Endothelial cell of umbilical vein (primary cell): ENCODE measurements around the gene RECQL. TPM values are rescaled to one million over a fixed set of nuclear protein-coding genes. Genes with fewer than 3 reads are reported as not detected.

Experiments used
- BruUV-seq: library from RNA; stranded (reverse); fragments of 400-500 nt; replicated peaks from 2 replicates; lab custom pipeline; 2021; lab: Mats Ljungman, UMichigan
- CTCF ChIA-PET: fragments of 300-600, 350-600 bp; sonication (Branson Sonifier 250); formaldehyde crosslinking; loops from one replicate; lab custom pipeline; 2021; ENCODE audit warnings: antibody characterized with exemption, inconsistent platforms; lab: Charles Lee
- POLR2A ChIA-PET: fragments of 300-600, 350-600 bp; sonication (Branson Sonifier 250); formaldehyde crosslinking; loops from one replicate; lab custom pipeline; 2021; ENCODE audit warnings: antibody characterized with exemption, inconsistent platforms; lab: Charles Lee
- DNase-seq: peaks from one replicate; pipeline ENCODE4 v3.0.0-alpha.2; 2011; ENCODE audit warnings: low read depth, low spot score
- FAIRE-seq: peaks from 2 replicates; lab custom pipeline; 2011; peaks lifted over from hg19 to GRCh38; lab: Jason Lieb, UNC
- H2AFZ ChIP-seq: 2 replicates; pipeline ENCODE4 v1.6.0; 2012; ENCODE audit warnings: low read depth, low read length, control low read depth, inconsistent platforms
- H3K27ac ChIP-seq: 2 replicates; pipeline ENCODE4 v1.5.1; 2011; ENCODE audit warnings: low read depth, mild to moderate bottlenecking, control low read depth, low read length, moderate library complexity; ENCODE audit not compliant: insufficient read depth
- H3K27me3 ChIP-seq, 2 experiments: 2 replicates each; pipeline versions ENCODE4 v1.6.0 to v1.6.1; 2011; ENCODE audit warnings: low read length in 2 of 2, mixed read lengths in 1 of 2; ENCODE audit not compliant: control insufficient read depth in 2 of 2, insufficient read depth in 2 of 2
- H3K36me3 ChIP-seq, 2 experiments: 2 replicates in 1 of 2; 3 replicates in 1 of 2; pipeline ENCODE4 v1.5.1; 2011; ENCODE audit warnings: low read length in 2 of 2, mild to moderate bottlenecking in 1 of 2, moderate library complexity in 1 of 2; ENCODE audit not compliant: control insufficient read depth in 2 of 2, insufficient read depth in 2 of 2; ENCODE audit errors: extremely low read depth in 1 of 2
- H3K4me1 ChIP-seq: 3 replicates; pipeline ENCODE4 v1.5.1; 2011; ENCODE audit warnings: mild to moderate bottlenecking, low read length; ENCODE audit not compliant: control insufficient read depth, insufficient read depth; ENCODE audit errors: extremely low read depth
- H3K4me2 ChIP-seq: 2 replicates; pipeline ENCODE4 v1.6.1; 2011; ENCODE audit warnings: low read length, control low read depth, mixed read lengths; ENCODE audit not compliant: insufficient read depth
- H3K4me3 ChIP-seq, 3 experiments: fragments of 200-600 bp in 1 of 3; sonication (generic), shearing (Covaris generic) in 1 of 3; replicated peaks in 1 of 3; 2 replicates each; pipeline ENCODE4 v1.5.1; 2011 to 2016; ENCODE audit warnings: control low read depth in 3 of 3, low read length in 3 of 3, mild to moderate bottlenecking in 2 of 3, inconsistent platforms in 1 of 3, low read depth in 1 of 3, moderate library complexity in 1 of 3; ENCODE audit not compliant: insufficient read depth in 1 of 3
- H3K79me2 ChIP-seq: 2 replicates; pipeline ENCODE4 v1.6.0; 2012; ENCODE audit warnings: low read length, inconsistent platforms; ENCODE audit not compliant: control insufficient read depth, insufficient read depth
- H3K9ac ChIP-seq: replicated peaks from 2 replicates; pipeline ENCODE3; 2011; ENCODE audit warnings: low read length, control low read depth; ENCODE audit not compliant: insufficient read depth; ENCODE audit errors: extremely low read depth
- H3K9me1 ChIP-seq: replicated peaks from 3 replicates; pipeline ENCODE4 v1.6.0; 2011; ENCODE audit warnings: mild to moderate bottlenecking, low read length; ENCODE audit not compliant: control insufficient read depth, insufficient read depth; ENCODE audit errors: extremely low read depth
- H3K9me3 ChIP-seq: replicated peaks from 2 replicates; pipeline ENCODE4 v1.5.1; 2012; ENCODE audit warnings: low read length, inconsistent platforms; ENCODE audit not compliant: control insufficient read depth, insufficient read depth
- H4K20me1 ChIP-seq: replicated peaks from 2 replicates; pipeline ENCODE3; 2011; ENCODE audit warnings: mild to moderate bottlenecking, low read length; ENCODE audit not compliant: control insufficient read depth, insufficient read depth; ENCODE audit errors: extremely low read depth
- CTCF ChIP-seq, 2 donors: IDR thresholded peaks; 1 replicate in 1 of 2; 2 replicates in 1 of 2; pipeline ENCODE4 v1.5.1; 2011; ENCODE audit warnings: low read length in 2 of 2, mild to moderate bottlenecking in 2 of 2, moderate library complexity in 2 of 2, control low read depth in 1 of 2, inconsistent platforms in 1 of 2, low read depth in 1 of 2; ENCODE audit not compliant: insufficient read depth in 1 of 2; ENCODE audit errors: extremely low read depth in 1 of 2
- EZH2 ChIP-seq: IDR thresholded peaks from 2 replicates; pipeline ENCODE4 v1.6.1; 2012; ENCODE audit warnings: borderline replicate concordance, low read depth, mild to moderate bottlenecking, moderate library complexity, low read length, inconsistent platforms; ENCODE audit not compliant: severe bottlenecking
- FOS ChIP-seq: IDR thresholded peaks from 2 replicates; pipeline ENCODE4 v1.6.1; 2011; ENCODE audit warnings: mild to moderate bottlenecking, low read length, moderate library complexity, borderline replicate concordance; ENCODE audit not compliant: insufficient read depth
- GATA2 ChIP-seq: IDR thresholded peaks from 2 replicates; pipeline ENCODE4 v1.7.0; 2011; ENCODE audit warnings: low read depth, mild to moderate bottlenecking, moderate library complexity, mixed read lengths, low read length; ENCODE audit not compliant: insufficient read length, insufficient read depth
- JUN ChIP-seq: IDR thresholded peaks from 2 replicates; pipeline ENCODE4 v1.6.1; 2011; ENCODE audit warnings: borderline replicate concordance, low read depth; ENCODE audit not compliant: insufficient read length, insufficient read depth
- MAX ChIP-seq: IDR thresholded peaks from 2 replicates; pipeline ENCODE4 v1.6.1; 2011; ENCODE audit not compliant: insufficient read depth, insufficient read length
- MYC ChIP-seq: IDR thresholded peaks from one replicate; pipeline ENCODE4 v1.6.1; 2011; ENCODE audit warnings: mild to moderate bottlenecking, low read depth, low read length
- POLR2A ChIP-seq: IDR thresholded peaks from 2 replicates; pipeline ENCODE4 v1.6.1; 2012; ENCODE audit warnings: low read depth, mild to moderate bottlenecking, control low read depth, low read length
- POLR2AphosphoS5 ChIP-seq: IDR thresholded peaks from 2 replicates; pipeline ENCODE4 v1.6.1; 2012; ENCODE audit warnings: low read depth, mild to moderate bottlenecking, control low read depth, low read length, moderate library complexity; ENCODE audit not compliant: insufficient read depth
- dilution Hi-C: fragments of 300-500 bp; cut with MboI; formaldehyde crosslinking; loops from one replicate; pipeline ENCODE4 v1.15.0; 2019; ENCODE audit warnings: low sequenced_read_pairs; ENCODE audit not compliant: extremely low pct_ligation_motif_present
- intact Hi-C: fragments of 100-400 bp; cut with micrococcal nuclease; formaldehyde crosslinking; loops from one replicate; pipeline ENCODE4 v1.10.0; 2022
- polyA plus RNA-seq, 4 experiments: library from polyadenylated mRNA; depleted of rRNA in 3 of 4; stranded (reverse) in 3 of 4; unstranded in 1 of 4; fragments of >200 nt; gene quantifications; 2 replicates each; pipeline versions ENCODE4 v1.2.1 to v1.2.3, GENCODE V29; 2011 to 2012; ENCODE audit warnings: missing spikeins in 1 of 4
- total RNA-seq: library from RNA; stranded (reverse); gene quantifications from 2 replicates; pipeline ENCODE4 v1.2.3, GENCODE V29; 2021

The RECQL gene
- total and polyA plus RNA-seq, 2 donors (not counting 3 experiments of a cell fraction or from before 2014, with no cell fraction given), result 9.3 to 50.3 TPM

- ChIA-PET POLR2A (no interaction called here), CTCF (no interaction called here)
- H3K9me1 ChIP-seq, result no peaks in the 10 kb centered on the region
- no peak overlapping the region for H2AFZ ChIP-seq
- H3K4me2 ChIP-seq, result no peak overlapping the region
- no TSS peak for BruUV-seq
- H3K9me3 ChIP-seq, result no peaks in the 10 kb centered on the region
- no peak overlapping the region for H3K9ac ChIP-seq
- intact Hi-C loops, result no loop called here
- H3K4me3 ChIP-seq, result no peak overlapping the region
- peaks cover 5 to 18% of the 10 kb centered on the region in 2 experiments for H3K36me3 ChIP-seq
- TF ChIP-seq EZH2, result no peak
- TF ChIP-seq MYC, result no peak
- TF ChIP-seq JUN, result no peak
- DNase-seq, result no peak
- no peak for FAIRE-seq
- H3K4me1 ChIP-seq, result no peaks in the 10 kb centered on the region
- dilution Hi-C loops, result no loop called here
- no peaks in the 10 kb centered on the region for H3K27me3 ChIP-seq
- H4K20me1 ChIP-seq, result no peaks in the 10 kb centered on the region
- H3K27ac ChIP-seq, result no peak overlapping the region
- H3K79me2 ChIP-seq, result no peaks in the 10 kb centered on the region
Observed at GRCh38 chr12:21518451-21518850, 17.0 kb upstream of the RECQL start.

GRCh38 chr12:21516281-21516680 lies 14.8 kb upstream of the RECQL start:
- Histone ChIP-seq H3K9me1 (no peaks in the 10 kb centered on the region), H3K27me3 (no peaks in the 10 kb centered on the region), H3K9me3 (no peaks in the 10 kb centered on the region), H3K79me2 (no peaks in the 10 kb centered on the region), H3K27ac (no peak overlapping the region), H3K4me1 (no peaks in the 10 kb centered on the region), H3K36me3 (peaks cover 10 to 26% of the 10 kb centered on the region in 2 experiments), H3K4me3 (no peak overlapping the region), H4K20me1 (no peaks in the 10 kb centered on the region), H3K4me2 (no peak overlapping the region), H3K9ac (no peak overlapping the region), H2AFZ (no peak overlapping the region)
- BruUV-seq, result no TSS peak
- ChIA-PET POLR2A (no interaction called here), CTCF (interaction anchor here (0.7 to 1.5 kb wide), 2 partner anchors 16 to 225 kb away, joined by 3 read pairs; no protein-coding TSS in a partner anchor)
- FAIRE-seq (no peak), DNase-seq (no peak)
- TF ChIP-seq MYC (no peak), POLR2A (no peak), GATA2 (no peak), FOS (no peak), POLR2AphosphoS5 (no peak), CTCF (IDR thresholded peaks at IDR 0.05; ENCODE audit: extremely low read depth in 1 of 2, insufficient read depth in 1 of 2, low read depth in 1 of 2, low read length in 2 of 2) (no peak), EZH2 (no peak), MAX (no peak), JUN (no peak)
- dilution Hi-C loops, result no loop called here
- intact Hi-C loops, result no loop called here
